ENCODE measurements around the gene PTX4. TPM values are rescaled to one million over a fixed set of nuclear protein-coding genes. Genes with fewer than 3 reads are reported as not detected.
A peak's percentile ranks its signal among the peaks of the same experiment; 100 is the strongest.
"Not testable (repeated sequence)": the region's sequence is repeated elsewhere in the genome, so short reads cannot be mapped to it uniquely, and the experiment has no call there.

The PTX4 gene
- total RNA-seq, 1 experiment from 2014 or later, result not detected

DNA sequence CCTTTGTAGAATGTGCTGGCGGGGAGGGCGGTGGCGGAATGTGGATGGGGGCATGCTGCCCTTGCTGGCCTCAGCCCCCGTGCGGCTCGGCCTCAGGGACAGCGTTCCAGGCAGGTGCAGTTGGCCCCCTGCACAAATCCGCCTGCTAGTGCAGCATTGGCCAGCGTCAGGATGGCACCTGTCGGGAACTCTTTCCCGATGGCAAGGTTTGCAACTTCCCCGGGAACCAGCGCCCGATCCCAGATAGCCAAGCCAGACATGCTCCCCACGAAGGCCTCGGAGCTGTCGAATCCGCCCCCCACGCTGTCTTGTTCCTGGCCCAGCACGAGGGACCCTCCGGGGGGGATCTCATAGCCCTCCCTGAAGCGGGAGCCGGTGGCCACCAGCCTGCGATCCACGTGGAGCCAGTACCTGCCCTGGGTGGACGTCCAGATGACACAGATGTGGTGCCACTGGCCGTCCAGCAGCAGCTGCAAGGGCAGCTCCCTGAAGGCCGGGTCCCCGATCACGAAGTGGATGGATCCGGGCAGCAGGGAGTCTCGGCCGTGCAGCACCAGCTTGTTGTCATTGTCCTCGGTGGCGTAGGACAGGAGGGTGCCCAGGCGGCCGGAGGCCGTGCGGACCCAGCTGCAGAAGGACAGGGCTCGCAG, 2.8 kb downstream of the PTX4 start:
- no peak for DNase-seq (ENCODE audit: low spot score)

DNA sequence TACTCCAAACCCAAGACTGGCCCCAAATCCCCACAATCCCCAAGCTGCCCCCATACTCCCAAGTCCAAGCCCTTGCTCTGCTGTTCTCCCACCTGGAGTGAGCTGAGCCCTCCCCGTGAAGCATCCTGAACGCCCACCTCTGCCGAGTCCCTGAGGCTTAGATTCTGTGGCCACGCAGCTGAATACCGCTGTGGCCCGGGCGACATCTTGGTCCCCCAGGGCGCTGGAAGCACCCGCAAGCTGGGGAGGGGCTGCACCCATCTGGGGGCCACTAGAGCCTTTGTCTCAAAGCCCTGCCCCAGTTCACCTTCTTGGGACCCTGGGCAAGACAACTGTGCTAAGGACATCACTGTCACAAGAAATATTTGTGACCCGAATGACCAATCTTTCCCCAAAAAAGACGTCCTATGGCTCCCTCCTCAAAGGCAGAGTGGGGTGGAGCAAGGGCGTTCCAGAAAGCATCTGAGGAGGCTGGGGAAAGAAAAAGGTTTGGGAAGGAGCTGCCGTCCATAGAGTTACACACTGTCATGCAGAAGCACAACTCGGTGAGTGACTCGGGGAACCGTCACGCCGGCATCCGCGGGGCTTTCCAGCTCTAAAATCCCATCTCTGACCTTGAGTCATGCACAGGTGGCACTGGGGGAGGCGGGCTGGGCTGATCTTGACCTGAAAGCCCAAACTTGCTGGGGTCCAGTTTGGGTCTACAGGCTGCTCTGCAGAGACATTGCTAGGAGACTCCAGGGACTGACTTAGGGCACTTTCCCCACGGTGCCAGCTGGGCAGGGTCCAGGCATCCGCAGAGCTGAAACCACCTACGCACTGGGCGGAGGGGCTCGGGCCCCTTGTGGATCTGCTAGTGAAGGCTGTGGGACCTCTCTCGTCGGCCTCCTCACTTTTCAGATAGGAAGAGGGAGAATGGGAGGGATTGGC, 6.6 kb downstream of the PTX4 start:
- no peak for DNase-seq (ENCODE audit: low spot score)

DNA sequence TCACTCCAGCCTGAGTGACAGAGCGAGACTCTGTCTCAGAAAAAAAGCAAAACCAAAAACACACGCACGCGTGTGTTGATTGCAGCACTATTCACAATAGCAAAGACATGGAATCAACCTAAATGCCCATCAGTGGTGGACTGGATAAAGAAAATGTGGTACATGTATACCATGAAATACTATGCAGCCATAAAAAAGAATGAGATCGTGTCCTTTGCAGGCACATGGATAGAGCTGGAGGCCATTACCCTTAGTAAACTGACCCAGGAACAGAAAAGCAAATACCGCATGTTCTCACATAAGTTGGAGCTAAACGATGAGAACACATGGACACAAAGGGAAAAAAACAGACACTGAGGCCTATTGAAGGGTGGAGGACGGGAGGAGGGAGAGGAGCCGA, 9.8 kb downstream of the PTX4 start:
- DNase-seq (ENCODE audit: low spot score), result not testable (repeated sequence)

DNA sequence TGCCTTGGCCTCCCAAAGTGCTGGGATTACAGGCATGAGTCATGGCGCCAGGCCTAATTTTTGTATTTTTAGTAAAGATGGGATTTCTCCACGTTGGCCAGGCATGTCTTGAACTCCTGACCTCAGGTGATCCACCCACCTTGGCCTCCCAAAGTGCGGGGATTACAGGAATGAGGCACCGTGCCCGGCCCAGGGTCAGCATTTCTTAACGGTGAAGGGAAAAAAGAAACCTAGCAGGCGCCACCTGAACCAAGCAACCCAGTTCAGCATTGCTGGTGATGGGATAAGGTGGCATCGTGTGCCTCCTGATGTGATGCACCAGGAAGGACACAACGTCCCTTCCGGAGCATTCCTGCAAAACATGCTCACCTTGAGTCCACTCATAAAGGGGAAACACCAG, 11.7 kb downstream of the PTX4 start:
- no peak for DNase-seq (ENCODE audit: low spot score)

DNA sequence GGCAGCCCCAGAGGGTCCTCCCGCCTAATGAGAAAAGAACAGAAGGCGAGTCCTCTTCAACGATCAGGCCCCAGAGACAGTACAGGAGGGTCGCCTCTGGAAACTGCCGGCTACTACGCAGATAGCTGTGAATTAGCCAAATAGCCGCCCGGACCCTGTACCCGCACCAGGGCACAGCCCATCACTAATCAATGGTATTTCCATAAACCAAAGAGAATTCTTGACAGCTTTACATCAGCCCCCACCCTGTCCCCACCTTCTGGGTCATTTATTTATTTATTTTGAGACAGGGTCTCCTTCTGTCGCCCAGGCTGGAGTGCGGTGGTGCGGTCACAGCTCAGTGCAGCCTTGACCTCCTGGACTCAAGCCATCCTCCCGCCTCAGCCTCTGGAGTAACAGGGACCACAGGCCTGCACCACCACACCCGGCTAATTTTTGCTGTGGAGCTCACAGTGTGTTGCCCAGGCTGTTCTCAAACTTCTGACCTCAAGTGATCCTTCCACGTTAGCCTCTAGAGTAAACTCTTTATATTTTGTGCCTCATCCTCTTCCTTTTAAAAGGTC, 13.1 kb downstream of the PTX4 start:
- no peak for DNase-seq (ENCODE audit: low spot score)

DNA sequence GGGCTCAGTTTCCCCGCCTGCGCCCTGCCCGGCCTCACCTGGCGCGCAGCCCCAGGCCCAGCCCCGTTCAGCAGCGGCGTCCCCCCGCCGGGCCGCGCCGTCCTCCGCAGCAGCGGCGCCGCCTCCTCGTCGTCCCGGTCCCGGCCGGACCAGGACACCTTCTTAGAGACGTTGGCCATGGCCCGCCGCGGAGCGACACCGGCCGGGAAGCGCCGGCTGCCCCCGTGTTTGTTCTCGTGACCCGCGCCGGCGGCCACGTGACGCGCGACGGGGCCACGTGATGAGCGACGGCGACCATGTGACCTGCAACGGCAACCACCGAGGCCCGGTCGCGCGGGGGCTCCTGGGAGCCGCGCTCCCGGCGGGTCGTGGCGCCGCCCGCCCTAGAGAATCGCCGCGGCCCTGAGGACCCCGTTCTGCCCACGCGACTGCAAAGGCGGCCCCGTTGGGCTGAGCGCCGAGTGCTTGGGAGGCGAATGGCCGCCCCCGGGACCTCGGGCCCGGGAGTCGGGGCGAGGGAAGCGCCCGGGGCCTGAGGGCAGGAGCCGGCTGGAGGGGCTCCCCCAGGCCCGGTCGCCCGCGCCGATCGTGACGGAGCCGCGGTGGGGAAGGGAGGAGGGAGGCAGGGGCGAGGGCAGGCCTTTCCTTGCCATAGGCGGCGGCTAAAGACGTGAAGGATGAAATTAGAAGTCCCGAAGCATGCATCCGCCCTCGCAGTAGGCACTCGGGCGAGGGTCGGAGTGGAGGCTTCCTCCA, 13.8 kb downstream of the PTX4 start, which contains the start of gene CLCN7:
Gene CLCN7 (minus strand): TSS at position 233 of the 756 bp plus-strand sequence. CDS start 54 bp downstream, at position 179.
- peak; percentile 75 for DNase-seq (ENCODE audit: low spot score)

DNA sequence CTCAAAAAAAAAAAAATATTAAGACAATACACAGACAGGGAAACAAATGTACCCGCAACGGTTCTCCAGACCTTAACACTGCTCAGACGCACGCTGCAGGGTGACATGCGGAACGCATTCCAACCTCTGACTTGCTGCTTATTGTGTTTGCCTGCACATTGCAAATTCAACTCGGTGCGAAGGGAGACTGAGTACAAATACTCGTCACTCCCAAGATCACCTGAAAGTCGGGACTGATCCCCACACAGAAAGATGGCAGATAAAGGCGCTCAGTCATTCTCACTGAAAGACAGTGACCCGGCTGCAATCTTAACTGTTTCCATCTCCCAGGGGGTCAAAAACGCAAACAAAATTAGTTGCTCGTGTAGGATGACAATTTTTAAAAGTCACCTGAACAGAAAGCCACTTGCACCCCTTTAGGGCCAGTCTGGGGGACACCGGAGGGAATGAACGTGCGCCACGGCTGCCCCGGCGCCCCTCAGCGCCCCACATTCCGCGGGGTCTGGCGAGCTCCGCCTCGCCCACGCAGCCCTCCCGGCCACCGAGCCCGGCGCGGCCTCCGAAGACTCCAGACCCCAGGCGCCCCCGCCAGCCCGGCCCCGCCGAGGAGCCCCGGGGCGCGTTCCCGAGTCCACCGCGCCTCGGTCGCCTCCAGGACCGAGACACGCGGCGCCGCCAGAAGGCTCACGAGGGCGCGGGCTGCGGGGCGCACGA, 14.5 kb downstream of the PTX4 start:
- no peak for DNase-seq (ENCODE audit: low spot score)

DNA sequence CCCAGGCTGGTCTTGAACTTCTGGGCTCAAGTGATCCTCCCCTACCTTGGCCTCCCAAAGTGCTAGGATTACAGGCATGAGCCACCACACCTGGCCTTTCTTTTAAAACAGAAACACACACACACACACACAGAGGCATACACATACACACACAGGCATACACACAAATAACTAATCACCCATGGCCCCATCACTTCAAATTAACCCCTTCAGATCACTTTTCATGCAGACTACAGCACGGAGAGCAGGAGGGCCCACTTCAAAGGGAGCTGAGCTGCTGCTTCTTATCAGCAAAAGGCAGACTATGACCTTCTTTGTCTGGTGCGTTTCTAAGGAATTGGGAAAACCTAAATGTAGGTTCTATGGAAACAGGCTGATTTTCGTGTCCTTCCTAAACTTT, 15.8 kb downstream of the PTX4 start:
- no peak for DNase-seq (ENCODE audit: low spot score)

DNA sequence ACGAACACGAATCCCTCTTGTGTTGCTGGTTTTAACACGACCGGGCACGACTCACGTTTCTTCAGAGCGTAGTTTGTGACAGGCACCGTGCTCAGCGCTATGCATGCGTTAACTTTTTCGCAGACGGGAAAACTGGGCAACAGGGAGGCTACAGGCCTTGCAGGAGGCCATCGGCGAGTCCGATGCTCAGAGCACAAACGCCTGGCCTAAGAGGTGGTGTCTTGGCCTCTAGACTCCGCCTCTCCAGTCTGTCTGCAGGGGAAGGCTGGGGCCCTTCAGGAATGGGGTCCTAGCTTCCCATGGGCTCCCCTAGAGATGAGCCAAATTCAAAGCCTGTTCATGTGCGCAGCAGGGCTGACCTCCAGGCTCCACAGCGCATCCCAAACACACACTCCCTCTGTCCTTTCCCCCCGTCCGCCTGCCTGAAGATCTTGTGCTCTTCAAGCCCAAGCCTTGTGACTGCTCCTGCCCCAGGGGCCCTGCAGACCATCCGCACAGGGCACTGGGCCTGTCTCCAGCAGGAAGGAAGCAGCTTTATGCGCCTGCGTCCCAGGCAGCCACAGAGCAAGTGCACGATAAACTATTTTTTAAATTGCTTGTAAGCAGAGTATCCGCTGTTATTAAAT, 17.1 kb downstream of the PTX4 start:
- no peak for DNase-seq (ENCODE audit: low spot score)

DNA sequence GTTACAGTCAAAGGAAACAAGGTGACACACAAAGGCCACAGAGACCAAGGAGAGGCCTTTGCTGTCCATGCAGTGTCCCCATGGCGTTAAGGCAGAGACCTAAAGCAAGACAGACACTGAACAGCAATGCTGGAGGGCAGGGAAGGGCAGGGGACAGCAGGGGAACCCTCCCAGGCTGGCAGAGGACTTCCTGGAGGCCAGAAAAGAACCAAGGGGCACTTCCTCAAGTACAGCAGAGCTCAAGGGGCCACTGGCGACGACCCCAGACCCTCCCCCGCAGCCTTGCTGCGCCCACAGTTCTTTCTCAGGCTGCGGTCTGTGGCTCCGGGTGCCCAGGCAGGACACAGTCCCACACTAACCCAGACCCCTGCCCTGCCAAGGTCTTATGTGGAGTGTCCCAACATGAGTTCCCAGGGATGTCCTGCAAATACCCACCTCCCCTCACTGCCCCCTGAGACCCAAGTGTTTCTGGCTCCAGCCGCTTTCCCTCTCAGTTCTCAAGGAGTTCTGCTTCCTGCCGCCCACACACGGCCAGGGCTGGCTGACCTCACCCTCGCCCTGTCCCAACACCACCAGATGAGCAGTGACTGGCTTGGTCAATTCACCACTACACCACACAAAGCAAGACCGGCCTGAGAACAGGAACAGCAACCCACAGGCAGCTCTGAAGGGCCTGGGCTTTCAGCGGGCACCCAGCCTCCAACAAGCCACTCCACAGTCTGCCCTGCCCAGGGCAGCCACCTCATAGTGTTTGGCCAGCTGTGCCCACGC, 18.1 kb downstream of the PTX4 start:
- no peak for DNase-seq (ENCODE audit: low spot score)

DNA sequence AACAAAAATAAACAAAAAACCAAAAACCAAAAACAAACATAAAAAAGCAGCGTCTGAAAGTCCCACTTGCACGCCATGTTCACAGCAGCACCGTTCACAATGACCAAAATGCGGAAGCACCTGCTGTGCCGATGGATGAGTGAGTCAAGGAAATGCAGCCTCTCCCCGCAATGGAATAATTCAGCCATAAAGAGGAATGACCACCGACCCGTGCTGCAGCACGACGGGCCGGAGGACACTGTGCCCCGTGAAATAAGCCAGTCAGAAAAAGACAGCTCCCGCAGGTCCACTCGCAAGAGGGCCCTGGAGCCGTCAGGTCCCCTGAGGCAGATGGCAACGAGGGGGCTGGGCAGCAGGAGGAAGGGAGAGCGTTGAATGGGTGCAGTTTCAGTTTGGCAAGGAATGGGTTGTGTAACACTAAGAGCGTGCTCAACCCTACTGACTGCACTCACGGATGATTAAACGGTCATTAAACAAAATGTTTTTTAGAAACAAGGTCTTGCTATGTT, 19.0 kb downstream of the PTX4 start:
- no peak for DNase-seq (ENCODE audit: low spot score)

DNA sequence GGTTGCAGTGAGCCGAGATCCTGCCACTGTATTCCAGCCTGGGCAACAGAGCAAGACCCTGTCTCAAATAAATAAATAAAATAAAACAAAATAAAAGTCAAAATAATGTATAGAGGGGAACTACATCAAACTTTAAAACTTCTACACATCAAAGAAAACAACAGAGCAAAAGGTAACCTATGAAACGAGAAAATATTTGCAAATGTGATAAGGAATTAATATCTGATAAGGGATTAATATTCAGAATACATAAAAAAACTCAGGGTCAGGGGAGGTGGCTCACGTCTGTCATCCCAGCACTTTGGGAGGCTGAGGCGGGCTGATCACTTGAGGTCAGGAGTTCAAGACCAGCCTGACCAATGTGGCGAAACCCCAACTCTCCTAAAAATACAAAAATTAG, 19.6 kb downstream of the PTX4 start:
- DNase-seq (ENCODE audit: low spot score), result not testable (repeated sequence)

DNA sequence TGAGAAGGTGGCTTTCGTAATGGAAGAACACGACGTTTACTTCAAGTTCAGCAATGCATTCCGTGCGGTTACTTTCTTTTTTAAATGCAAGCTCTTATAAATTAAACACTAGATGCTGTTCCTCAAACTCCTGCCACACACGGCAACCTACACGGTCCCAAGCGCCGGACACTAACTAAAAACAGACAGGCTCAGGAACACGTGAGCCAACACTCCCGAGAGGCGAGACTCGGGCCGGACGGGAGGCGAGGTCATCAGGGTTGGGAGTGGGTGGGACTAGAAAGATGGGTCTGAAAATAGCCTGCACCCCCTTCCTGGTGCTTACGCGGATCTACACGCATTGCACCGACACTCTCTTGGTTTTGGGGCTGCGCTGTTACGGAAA, 20.3 kb downstream of the PTX4 start:
- no peak for DNase-seq (ENCODE audit: low spot score)

DNA sequence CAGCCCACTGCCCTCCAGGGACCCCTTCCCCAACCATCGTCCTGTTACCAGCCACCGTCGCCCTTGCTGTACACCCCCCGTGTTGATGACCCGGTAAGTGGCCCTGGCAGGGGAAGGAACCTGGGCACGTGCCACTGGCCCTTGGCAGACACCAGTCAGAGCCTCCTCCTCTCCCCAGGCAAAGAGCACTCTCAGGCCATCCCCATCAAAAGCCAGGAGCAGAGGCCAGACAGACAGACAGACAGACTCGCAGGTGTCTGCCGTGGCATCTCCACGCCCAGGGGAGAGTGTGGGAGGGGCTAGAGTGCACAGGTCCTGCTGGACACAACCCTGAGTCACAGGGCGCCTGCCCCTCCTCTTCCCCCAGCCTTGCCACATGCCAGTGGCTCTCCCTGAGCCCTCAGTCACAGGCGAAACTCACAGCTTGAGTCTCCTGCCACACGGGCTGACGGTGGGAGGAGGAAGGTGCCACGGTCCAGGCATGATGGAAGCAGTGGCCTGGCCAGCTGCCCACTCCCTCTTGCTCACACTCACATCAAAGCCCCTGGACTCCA, 21.7 kb downstream of the PTX4 start:
- DNase-seq (ENCODE audit: low spot score), result no peak

DNA sequence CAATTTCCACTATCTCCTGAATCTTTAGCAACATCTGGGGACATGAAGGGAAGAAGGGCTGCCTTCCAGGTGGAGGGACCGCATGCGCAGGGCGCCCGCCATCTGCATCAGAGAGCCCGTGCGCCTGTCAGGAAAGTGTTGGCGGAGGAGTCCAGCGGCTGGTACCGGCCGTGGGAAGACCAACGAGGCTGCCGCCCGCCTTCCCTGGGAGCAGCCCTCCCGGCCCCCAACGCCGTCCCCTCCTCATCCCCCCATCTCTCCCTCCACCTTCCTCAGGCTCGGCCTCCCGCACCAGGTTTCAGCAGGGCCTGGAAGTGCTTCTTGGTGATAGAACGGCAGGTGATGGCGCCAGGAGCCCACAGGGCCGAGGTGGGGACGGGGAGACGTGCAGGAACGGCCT, 22.7 kb downstream of the PTX4 start:
- no peak for DNase-seq (ENCODE audit: low spot score)

DNA sequence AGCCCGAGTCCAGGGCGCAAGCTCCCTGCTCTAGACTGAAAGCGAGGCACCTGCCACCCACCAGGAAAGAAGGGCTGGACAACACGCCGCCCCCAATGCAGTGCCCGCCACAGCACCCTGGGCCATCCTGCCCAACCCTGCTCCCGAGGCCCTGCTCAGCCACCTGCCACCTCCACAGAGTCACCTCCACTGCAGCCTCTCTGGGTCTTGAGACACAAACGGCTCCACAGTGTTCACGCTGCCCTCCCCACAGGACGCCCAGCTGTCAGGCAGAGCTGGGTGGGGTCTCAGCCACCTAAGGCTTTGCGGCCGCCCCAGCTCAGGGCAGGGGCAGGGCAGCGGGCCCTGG, 23.2 kb downstream of the PTX4 start:
- no peak for DNase-seq (ENCODE audit: low spot score)

DNA sequence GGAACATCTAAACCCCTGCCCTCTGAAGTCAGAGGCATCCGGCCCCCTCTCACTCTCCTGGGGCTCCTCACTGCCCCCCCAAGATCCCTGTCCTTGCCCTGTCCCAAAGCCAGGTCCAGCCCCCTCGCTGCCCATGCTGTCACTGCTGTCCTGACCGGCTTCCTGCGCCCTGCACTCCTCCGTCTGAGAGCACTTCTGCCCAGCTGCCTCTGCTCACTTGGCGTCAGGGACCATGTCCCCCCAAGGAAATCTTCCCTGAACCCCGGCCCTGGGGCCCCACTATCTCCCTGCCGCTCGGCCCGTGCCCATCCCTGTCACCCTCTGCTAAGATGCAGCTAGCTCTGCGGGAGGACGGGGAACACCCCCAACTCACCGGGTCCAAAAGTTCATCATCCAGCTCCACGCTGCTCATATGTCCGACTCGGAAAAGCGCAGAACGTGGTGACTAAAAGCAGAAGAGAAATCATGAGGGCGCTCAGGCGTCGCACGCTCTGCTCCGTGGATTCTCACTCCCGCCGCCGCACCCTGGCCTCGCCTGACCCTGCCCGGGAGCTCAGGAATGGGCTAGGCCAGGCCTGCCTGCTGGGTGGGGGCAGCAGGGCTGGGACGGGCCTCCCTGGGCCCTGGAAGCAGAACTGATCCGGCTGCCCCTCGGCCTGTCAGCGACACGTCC, 23.7 kb downstream of the PTX4 start:
- no peak for DNase-seq (ENCODE audit: low spot score)

DNA sequence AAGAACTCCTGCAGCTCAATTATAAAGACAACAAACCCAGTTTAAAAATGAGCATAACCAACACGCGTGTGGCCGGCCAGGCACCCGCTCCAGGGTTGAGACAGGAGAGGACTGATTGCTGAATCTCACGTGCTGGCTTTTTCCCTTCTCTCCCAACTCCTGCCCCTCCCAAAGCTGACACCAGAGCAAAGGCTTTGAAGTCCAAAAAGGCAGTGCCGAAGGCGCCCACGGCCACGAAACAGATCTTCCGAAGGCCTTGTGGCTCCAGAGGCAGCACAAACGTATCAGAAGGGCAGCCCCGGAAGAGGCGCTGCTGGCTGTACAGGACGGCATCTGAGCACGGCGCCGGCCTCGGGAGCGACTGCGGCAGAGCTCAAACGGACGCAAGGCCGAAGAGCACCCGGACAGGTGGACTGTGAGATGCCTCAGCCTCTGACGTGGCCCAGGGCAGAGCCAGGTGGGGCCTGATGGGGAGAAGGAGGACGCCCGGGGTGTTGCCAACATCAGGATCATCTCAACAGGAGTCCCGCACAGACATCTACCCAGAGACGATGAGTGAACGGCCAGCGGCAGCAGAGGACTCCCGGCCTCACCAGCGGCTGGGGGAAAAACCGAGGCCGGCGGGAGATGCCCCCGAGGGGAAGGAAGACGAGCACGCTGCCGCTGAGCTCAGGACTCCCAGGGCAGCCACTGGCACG, 24.4 kb downstream of the PTX4 start:
- DNase-seq (ENCODE audit: low spot score), result no peak

DNA sequence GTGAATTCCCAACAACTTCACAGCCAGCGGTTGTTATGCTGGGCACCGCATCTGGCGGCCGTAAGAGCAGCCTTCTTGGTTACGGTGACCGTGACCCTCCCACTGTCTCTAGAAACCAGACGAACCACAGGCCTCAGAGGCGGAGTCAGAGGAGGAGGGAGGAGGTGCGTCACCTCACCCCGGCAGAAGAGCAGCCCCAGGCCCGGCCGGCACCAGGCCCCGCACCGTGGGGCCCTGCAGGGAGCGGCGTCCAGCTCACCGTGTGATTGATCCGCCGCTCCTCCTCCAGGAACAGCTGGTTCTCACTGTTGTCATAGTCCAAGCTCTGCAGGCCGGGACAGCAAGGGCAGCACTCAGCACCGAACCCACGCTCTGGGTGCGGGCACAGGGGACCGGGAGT, 27.6 kb downstream of the PTX4 start:
- no peak for DNase-seq (ENCODE audit: low spot score)
